ENCODE measurements around the gene ANP32E.
A peak's percentile ranks its signal among the peaks of the same experiment; 100 is the strongest.

Gene ANP32E

DNA sequence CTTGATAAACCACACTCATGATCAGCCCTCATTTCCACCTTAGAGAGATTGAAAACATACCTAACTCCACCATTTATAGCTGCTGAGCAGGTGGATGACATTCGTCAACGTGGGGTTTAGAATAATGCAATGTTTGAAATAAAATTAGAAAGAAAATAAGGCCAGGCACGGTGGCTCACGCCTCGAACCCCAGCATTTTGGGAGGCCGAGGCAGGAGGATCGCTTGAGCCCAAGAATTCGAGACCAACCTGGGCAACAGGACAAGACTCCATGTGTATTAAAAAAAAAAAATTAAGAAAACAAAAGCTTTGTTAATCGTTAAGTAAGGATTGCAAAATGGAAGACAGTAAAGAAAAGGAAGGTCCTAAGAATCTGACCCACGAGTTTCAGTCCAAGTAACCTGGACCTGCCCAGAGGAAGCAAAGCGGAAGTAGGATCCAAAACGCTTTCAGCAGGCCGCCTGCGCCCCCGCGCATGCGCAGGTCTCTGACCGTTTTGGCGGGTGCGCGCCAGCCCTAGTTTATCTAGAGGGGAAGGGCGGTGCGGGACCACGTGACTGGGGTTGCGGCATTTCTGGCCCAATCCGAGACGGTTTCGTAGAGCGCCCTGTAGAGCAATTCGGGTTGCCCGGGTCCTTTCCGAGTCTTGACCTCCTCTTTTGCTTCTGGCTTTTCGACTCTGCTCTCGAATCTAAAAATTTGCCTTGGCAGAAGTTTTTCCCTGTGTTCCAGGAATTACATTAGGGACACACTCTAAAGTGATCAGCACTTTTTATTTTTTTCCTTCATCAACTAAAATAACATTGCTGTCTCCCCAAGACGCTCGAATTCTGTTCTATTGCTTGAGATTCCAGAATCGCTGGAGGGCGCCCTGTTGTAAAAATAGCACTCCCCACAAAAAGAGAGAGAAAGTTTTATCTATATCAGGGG, 22.5 kb downstream of the ANP32E start (continued):
- TF ChIP-seq TRIM28 (IDR thresholded peaks at IDR 0.05; ENCODE audit: borderline replicate concordance, low read length) (no peak), ZNF341 (tag by site-specific recombination; IDR thresholded peaks at IDR 0.05; ENCODE audit: low read depth) (no peak), ZNF768 (tag by site-specific recombination; IDR thresholded peaks at IDR 0.05) (no peak), ZBTB8A (tag by site-specific recombination; IDR thresholded peaks at IDR 0.05) (no peak), ZNF670 (tag by site-specific recombination; IDR thresholded peaks at IDR 0.05; ENCODE audit: low read depth) (no peak), ZNF701 (tag by site-specific recombination; IDR thresholded peaks at IDR 0.05) (no peak), ZNF239 (tag by site-specific recombination; IDR thresholded peaks at IDR 0.05) (no peak), SETDB1 (IDR thresholded peaks at IDR 0.05; ENCODE audit: insufficient read length, low read length) (peak; percentile 73), ZBTB21 (tag by site-specific recombination; IDR thresholded peaks at IDR 0.05) (no peak), HOXA7 (CRISPR knock-in tag; IDR thresholded peaks at IDR 0.05; ENCODE audit: borderline replicate concordance) (no peak), ZNF214 (tag by site-specific recombination; IDR thresholded peaks at IDR 0.05; ENCODE audit: borderline replicate concordance) (no peak), ZNF76 (tag by site-specific recombination; IDR thresholded peaks at IDR 0.05; ENCODE audit: borderline replicate concordance, low read depth) (no peak), ZNF548 (tag by site-specific recombination; IDR thresholded peaks at IDR 0.05) (no peak), ZNF140 (tag by site-specific recombination; IDR thresholded peaks at IDR 0.05) (no peak), ZNF610 (tag by site-specific recombination; IDR thresholded peaks at IDR 0.05; ENCODE audit: borderline replicate concordance) (no peak), RBAK (tag by site-specific recombination; IDR thresholded peaks at IDR 0.05) (no peak), ZNF555 (tag by site-specific recombination; conservative IDR thresholded peaks at IDR 0.05) (no peak), ZNF366 (tag by site-specific recombination; conservative IDR thresholded peaks at IDR 0.05) (no peak), MZF1 (tag by site-specific recombination; IDR thresholded peaks at IDR 0.05; ENCODE audit: borderline replicate concordance) (no peak), FEZF1 (tag by site-specific recombination; IDR thresholded peaks at IDR 0.05) (no peak), ZNF629 (tag by site-specific recombination; IDR thresholded peaks at IDR 0.05) (no peak)
- TF ChIP-seq, protein P1, sequence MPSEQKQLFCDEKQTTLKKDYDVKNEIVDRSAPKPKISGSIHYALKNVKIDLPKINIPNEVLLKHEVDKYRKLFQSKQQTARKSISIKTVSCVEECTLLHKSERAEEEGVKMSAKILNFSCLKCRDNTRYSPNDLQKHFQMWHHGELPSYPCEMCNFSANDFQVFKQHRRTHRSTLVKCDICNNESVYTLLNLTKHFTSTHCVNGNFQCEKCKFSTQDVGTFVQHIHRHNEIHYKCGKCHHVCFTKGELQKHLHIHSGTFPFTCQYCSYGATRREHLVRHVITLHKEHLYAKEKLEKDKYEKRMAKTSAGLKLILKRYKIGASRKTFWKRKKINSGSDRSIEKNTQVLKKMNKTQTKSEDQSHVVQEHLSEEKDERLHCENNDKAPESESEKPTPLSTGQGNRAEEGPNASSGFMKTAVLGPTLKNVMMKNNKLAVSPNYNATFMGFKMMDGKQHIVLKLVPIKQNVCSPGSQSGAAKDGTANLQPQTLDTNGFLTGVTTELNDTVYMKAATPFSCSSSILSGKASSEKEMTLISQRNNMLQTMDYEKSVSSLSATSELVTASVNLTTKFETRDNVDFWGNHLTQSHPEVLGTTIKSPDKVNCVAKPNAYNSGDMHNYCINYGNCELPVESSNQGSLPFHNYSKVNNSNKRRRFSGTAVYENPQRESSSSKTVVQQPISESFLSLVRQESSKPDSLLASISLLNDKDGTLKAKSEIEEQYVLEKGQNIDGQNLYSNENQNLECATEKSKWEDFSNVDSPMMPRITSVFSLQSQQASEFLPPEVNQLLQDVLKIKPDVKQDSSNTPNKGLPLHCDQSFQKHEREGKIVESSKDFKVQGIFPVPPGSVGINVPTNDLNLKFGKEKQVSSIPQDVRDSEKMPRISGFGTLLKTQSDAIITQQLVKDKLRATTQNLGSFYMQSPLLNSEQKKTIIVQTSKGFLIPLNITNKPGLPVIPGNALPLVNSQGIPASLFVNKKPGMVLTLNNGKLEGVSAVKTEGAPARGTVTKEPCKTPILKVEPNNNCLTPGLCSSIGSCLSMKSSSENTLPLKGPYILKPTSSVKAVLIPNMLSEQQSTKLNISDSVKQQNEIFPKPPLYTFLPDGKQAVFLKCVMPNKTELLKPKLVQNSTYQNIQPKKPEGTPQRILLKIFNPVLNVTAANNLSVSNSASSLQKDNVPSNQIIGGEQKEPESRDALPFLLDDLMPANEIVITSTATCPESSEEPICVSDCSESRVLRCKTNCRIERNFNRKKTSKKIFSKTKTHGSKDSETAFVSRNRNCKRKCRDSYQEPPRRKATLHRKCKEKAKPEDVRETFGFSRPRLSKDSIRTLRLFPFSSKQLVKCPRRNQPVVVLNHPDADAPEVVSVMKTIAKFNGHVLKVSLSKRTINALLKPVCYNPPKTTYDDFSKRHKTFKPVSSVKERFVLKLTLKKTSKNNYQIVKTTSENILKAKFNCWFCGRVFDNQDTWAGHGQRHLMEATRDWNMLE (tag by site-specific recombination; conservative IDR thresholded peaks at IDR 0.05; ENCODE audit: low read depth) = peak; percentile 38
- TF ChIP-seq, protein P2, sequence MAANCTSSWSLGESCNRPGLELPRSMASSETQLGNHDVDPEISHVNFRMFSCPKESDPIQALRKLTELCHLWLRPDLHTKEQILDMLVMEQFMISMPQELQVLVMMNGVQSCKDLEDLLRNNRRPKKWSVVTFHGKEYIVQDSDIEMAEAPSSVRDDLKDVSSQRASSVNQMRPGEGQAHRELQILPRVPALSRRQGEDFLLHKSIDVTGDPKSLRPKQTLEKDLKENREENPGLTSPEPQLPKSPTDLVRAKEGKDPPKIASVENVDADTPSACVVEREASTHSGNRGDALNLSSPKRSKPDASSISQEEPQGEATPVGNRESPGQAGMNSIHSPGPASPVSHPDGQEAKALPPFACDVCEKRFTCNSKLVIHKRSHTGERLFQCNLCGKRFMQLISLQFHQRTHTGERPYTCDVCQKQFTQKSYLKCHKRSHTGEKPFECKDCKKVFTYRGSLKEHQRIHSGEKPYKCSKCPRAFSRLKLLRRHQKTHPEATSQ (tag by site-specific recombination; IDR thresholded peaks at IDR 0.05) = no peak
- TF ChIP-seq, protein P3, sequence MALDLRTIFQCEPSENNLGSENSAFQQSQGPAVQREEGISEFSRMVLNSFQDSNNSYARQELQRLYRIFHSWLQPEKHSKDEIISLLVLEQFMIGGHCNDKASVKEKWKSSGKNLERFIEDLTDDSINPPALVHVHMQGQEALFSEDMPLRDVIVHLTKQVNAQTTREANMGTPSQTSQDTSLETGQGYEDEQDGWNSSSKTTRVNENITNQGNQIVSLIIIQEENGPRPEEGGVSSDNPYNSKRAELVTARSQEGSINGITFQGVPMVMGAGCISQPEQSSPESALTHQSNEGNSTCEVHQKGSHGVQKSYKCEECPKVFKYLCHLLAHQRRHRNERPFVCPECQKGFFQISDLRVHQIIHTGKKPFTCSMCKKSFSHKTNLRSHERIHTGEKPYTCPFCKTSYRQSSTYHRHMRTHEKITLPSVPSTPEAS (tag by site-specific recombination; IDR thresholded peaks at IDR 0.05) = no peak
- TF ChIP-seq, protein P4, sequence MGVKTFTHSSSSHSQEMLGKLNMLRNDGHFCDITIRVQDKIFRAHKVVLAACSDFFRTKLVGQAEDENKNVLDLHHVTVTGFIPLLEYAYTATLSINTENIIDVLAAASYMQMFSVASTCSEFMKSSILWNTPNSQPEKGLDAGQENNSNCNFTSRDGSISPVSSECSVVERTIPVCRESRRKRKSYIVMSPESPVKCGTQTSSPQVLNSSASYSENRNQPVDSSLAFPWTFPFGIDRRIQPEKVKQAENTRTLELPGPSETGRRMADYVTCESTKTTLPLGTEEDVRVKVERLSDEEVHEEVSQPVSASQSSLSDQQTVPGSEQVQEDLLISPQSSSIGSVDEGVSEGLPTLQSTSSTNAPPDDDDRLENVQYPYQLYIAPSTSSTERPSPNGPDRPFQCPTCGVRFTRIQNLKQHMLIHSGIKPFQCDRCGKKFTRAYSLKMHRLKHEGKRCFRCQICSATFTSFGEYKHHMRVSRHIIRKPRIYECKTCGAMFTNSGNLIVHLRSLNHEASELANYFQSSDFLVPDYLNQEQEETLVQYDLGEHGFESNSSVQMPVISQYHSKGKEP (tag by site-specific recombination; IDR thresholded peaks at IDR 0.05) = no peak
- TF ChIP-seq, protein P5, sequence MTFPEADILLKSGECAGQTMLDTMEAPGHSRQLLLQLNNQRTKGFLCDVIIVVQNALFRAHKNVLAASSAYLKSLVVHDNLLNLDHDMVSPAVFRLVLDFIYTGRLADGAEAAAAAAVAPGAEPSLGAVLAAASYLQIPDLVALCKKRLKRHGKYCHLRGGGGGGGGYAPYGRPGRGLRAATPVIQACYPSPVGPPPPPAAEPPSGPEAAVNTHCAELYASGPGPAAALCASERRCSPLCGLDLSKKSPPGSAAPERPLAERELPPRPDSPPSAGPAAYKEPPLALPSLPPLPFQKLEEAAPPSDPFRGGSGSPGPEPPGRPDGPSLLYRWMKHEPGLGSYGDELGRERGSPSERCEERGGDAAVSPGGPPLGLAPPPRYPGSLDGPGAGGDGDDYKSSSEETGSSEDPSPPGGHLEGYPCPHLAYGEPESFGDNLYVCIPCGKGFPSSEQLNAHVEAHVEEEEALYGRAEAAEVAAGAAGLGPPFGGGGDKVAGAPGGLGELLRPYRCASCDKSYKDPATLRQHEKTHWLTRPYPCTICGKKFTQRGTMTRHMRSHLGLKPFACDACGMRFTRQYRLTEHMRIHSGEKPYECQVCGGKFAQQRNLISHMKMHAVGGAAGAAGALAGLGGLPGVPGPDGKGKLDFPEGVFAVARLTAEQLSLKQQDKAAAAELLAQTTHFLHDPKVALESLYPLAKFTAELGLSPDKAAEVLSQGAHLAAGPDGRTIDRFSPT (tag by site-specific recombination; IDR thresholded peaks at IDR 0.05) = no peak
- TF ChIP-seq, protein P6, sequence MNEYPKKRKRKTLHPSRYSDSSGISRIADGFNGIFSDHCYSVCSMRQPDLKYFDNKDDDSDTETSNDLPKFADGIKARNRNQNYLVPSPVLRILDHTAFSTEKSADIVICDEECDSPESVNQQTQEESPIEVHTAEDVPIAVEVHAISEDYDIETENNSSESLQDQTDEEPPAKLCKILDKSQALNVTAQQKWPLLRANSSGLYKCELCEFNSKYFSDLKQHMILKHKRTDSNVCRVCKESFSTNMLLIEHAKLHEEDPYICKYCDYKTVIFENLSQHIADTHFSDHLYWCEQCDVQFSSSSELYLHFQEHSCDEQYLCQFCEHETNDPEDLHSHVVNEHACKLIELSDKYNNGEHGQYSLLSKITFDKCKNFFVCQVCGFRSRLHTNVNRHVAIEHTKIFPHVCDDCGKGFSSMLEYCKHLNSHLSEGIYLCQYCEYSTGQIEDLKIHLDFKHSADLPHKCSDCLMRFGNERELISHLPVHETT (tag by site-specific recombination; IDR thresholded peaks at IDR 0.05) = no peak

All from HEK293 (cell line).